ENCODE measurements around the gene KRT14.
"Not testable (repeated sequence)": the region's sequence is repeated elsewhere in the genome, so short reads cannot be mapped to it uniquely, and the experiment has no call there.

KRT14 gene

DNA sequence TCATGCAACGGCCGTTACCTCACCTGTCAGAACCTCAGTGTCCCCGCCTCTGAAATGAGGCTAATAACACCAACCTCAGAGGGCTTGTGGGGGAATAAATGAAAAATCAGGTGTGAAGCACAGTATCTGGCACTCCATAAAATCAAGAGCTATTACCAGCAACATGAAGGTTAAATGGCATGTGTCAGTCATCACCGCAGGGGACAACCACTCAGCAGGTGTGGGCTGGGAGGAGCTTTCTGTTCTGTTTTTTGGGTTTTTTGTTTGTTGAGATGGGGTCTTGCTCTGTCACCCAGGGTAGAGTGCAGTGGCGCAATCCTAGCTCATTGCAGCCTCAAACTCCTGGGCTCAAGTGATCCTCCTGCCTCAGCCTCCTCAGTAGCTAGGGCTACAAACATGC lies 41.8 kb downstream of the KRT14 start:
- no peak for DNase-seq

DNA sequence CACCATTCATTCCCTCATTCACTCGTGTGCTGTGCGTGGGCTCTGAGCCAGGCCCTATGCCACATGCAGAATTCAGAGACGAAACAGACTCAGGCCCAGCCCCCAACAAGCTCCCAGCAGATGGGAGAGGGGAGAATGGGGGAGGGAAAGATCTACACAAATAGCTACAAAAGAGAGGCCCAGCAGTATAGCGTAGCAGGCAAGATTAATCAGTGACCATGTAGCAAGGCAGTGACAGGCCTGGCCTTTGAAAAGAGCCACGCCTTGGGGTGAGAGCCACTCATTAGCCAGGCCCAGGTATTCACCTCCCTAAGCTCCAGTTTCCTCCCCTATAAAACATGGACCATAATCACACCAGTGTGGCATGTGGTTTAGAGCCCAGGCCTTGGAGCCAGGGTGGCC lies 42.2 kb downstream of the KRT14 start:
- DNase-seq, result peak; percentile 57

- not testable (repeated sequence) for DNase-seq
Observed at GRCh38 chr17:41542786-41543185, 43.9 kb downstream of the KRT14 start.

DNA sequence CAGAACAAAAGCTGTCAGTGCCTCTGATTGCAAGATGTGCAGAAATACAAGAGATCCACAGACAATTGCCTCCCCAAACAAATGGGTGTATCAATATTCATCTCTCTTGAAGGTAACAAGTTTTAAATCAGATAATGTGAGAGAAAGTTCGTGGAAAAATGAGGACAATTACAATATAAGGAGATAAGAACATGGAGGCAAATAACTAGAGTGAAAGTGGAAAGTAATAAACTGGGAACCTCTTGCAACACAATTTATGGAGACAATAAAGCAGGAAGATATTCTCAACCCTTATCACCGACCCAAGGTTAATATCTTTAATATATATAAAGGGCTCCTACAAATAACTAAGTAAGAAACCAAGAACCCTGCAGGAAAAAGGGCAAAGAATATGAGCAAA lies 44.3 kb downstream of the KRT14 start:
- DNase-seq, result no peak

GRCh38 chr17:41540921-41541625 lies 45.6 kb downstream of the KRT14 start:
- no peak for DNase-seq

DNA sequence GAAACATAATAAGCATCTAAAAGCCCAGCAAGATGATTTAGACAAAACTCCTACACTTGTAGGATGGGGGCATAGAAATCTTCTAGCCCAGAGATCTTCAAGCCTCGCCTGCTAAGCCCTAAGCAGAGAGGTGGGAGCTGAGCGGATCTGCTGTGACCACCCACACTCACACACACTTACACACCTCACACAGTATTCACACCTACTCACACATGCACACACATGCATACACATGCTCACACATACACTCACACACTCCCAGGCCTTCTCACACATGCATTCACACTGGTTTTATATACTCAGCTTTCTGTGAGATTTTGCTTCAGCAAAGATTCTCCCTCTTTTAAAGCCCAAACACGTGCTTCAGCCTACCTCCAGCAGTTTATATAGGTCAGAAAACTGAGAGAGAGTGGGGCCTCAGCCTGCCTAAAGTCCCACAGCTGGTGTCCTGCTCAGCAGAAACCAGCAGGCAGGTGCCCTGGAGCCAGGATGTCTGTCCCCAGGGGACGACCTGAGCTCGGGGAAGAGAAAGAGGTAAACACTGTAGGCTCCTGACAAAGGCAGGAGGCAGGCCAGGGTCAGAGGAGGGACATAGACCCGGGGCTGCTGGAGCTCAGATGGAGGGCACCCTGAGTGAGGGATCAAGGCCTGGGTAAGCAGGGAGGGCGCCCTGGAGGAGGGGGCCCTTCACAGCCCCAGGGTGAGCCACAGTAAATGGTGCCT lies 46.6 kb downstream of the KRT14 start:
- no peak for DNase-seq

- no peak for DNase-seq
Observed at GRCh38 chr17:41539071-41539492, 47.6 kb downstream of the KRT14 start.

DNA sequence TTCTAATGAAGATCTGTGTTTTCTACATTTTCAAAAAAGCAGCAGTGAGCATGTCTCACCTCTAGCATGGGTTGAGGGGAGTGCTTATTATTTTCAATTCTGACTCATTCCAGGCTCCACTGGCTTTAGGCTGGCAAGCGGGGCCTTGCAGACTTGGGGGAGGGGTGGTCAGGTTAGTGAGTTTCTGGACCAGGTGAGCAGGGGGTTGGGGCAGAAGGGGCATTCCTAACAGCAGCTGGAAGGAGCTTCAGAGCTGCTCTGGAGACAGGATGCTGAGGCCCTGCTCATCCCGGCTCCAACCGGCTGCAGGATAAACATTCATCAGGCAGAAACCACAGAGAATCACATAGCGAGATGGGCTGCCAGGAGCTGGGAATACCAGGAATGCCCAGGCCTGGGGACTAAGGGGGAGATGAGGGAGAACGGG lies 48.1 kb downstream of the KRT14 start:
- DNase-seq, result no peak

GRCh38 chr17:41537990-41538389 lies 48.7 kb downstream of the KRT14 start:
- no peak for DNase-seq

- no peak for DNase-seq
Observed at GRCh38 chr17:41537614-41537954, 49.1 kb downstream of the KRT14 start.

GRCh38 chr17:41536741-41537613 lies 49.7 kb downstream of the KRT14 start:
- DNase-seq, result no peak

- no peak for DNase-seq
Observed at GRCh38 chr17:41535764-41536481, 50.8 kb downstream of the KRT14 start.

DNA sequence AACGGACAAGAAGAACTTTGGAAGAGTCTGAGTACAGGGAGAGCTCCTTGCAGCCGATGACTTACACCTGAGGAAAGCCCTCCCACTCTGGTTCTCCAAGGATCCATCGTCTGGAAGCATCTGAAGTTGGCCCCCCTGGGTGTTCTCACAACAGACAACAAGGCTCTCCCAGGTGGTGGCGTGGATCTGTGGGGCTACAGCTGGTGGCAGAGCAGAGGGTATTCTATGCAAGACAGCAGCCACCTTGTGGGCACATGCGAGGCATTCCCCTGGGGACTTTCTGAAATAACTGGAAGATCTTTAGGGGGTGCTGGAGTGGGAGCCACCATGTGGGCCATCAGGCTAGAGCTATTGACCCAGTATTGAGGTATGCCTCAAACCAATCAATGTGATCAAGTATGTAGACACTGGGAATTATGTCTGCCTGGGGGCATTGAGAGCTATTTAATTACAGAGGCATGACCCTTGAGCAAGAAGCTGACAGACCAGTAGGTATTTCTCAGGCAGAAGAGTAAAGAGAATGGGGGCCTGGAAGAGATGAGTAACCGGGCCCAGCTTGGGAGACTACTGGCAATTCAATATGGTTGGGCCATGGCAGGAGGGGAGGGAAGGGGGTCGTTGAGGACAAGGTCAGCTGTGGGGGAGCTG lies 51.7 kb downstream of the KRT14 start:
- DNase-seq, result no peak

DNA sequence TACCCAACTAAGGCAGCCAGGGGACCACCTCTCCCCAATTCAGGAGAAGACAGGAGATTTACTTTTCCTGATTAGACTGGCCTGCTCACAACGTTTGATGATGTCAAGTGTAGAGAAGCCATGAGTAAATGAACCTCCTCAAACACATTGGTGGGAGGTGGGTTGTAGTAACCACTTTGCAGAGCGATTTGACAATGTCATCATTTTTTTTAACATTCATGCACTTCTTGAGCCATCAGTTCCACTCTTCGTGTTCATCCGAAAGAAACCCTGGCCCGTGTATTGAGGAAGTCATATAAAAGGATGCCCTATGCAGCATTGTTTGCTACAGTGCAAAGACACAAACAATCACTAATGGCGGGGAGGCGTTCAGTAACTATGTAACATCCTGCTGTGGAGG lies 53.1 kb downstream of the KRT14 start:
- no peak for DNase-seq

DNA sequence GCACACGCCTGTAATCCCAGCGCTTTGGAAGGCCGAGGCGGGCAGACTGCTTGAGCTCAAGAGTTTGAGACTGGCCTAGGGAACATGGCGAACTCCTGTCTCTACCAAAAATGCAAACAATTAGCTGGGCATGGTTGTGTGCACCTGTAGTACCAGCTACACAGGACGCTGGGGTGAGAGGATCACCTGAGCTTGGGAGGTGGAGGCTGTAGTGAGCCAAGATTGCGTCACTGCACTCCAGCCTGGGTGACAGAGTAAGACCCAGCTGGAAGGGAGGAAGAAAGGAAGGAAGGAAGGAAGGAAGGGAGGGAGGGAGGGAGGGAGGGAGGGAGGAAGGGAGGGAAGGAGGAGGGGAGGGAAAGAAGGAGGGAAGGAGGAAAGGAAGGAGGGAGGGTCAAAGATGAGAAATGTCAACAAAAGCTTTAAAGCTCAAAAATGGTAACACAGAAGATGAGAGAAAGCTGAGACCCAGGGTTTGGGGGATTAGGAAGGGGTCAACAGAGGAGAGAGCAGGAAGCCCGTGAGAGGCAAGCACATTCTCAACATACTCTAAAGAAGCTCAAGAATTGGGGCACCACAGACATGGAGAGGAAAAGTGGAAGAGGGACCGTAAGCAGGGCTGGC lies 53.6 kb downstream of the KRT14 start:
- DNase-seq, result no peak
